HEK293T (cell line): ENCODE measurements around the gene LARGE1.

Source experiments
- CTCF ChIA-PET: fragments of 350-600 bp; formaldehyde crosslinking; extraction: SDS; loops from one replicate; lab custom pipeline; 2021; ENCODE audit warnings: antibody characterized with exemption, inconsistent platforms; lab: Yijun Ruan, JAX
- POLR2A ChIA-PET: fragments of 350-600 bp; formaldehyde crosslinking; extraction: SDS; loops from one replicate; lab custom pipeline; 2020; ENCODE audit warnings: antibody characterized with exemption, inconsistent platforms; lab: Yijun Ruan, JAX
- DNase-seq: peaks from one replicate; pipeline ENCODE4 v3.0.0; 2012; ENCODE audit warnings: mixed read lengths; ENCODE audit errors: extremely low spot score
- ARNT ChIP-seq: fragments of 450-650 bp; IDR thresholded peaks from 2 replicates; pipeline ENCODE4 v1.6.1; 2017; ENCODE audit warnings: mild to moderate bottlenecking
- BHLHE40 ChIP-seq: fragments of 450-650 bp; IDR thresholded peaks from 2 replicates; pipeline ENCODE4 v1.6.1; 2016; ENCODE audit warnings: mild to moderate bottlenecking, moderate library complexity, borderline replicate concordance
- CTBP1 ChIP-seq: fragments of 450-650 bp; IDR thresholded peaks from 2 replicates; pipeline ENCODE4 v1.6.1; 2016; ENCODE audit warnings: borderline replicate concordance
- ELF4 ChIP-seq: fragments of 450-650 bp; IDR thresholded peaks from 2 replicates; pipeline ENCODE4 v1.6.1; 2017; ENCODE audit warnings: antibody characterized with exemption
- FOXA1 ChIP-seq: fragments of 450-650 bp; IDR thresholded peaks from 2 replicates; pipeline ENCODE4 v1.6.1; 2016; ENCODE audit warnings: mild to moderate bottlenecking
- FOXK2 ChIP-seq: fragments of 450-650 bp; IDR thresholded peaks from 2 replicates; pipeline ENCODE4 v1.6.1; 2016; ENCODE audit warnings: mild to moderate bottlenecking
- FOXM1 ChIP-seq: fragments of 450-650 bp; IDR thresholded peaks from 2 replicates; pipeline ENCODE4 v1.6.1; 2017; ENCODE audit warnings: mild to moderate bottlenecking, borderline replicate concordance
- HDGF ChIP-seq: fragments of 450-650 bp; IDR thresholded peaks from 2 replicates; pipeline ENCODE4 v1.6.1; 2017; ENCODE audit warnings: antibody characterized with exemption, borderline replicate concordance
- L3MBTL2 ChIP-seq: fragments of 450-650 bp; conservative IDR thresholded peaks from 2 replicates; pipeline ENCODE4 v1.6.1; 2016; ENCODE audit warnings: mild to moderate bottlenecking
- LEF1 ChIP-seq: fragments of 450-650 bp; IDR thresholded peaks from 2 replicates; pipeline ENCODE4 v1.6.1; 2017; ENCODE audit warnings: mild to moderate bottlenecking, borderline replicate concordance
- NFRKB ChIP-seq: fragments of 450-650 bp; IDR thresholded peaks from 2 replicates; pipeline ENCODE4 v1.6.1; 2016; ENCODE audit warnings: mild to moderate bottlenecking, moderate library complexity
- PKNOX1 ChIP-seq: fragments of 450-650 bp; IDR thresholded peaks from 2 replicates; pipeline ENCODE4 v1.6.1; 2016
- SP1 ChIP-seq: fragments of 450-650 bp; IDR thresholded peaks from 2 replicates; pipeline ENCODE4 v1.6.1; 2017
- SUZ12 ChIP-seq: fragments of 450-650 bp; IDR thresholded peaks from 2 replicates; pipeline ENCODE4 v1.6.1; 2016; ENCODE audit warnings: mild to moderate bottlenecking
- TARDBP ChIP-seq: fragments of 450-650 bp; IDR thresholded peaks from 2 replicates; pipeline ENCODE4 v1.6.1; 2016
- ZNF384 ChIP-seq: fragments of 450-650 bp; IDR thresholded peaks from 2 replicates; pipeline ENCODE4 v1.6.1; 2016

The LARGE1 gene

GRCh38 chr22:33914699-33915098, 5.6 kb downstream of the LARGE1 start:
- TF ChIP-seq SUZ12 (no peak), FOXM1 (no peak), ARNT (no peak), FOXK2 (no peak), ZNF384 (no peak), L3MBTL2 (no peak), FOXA1 (no peak), LEF1 (no peak), NFRKB (no peak), BHLHE40 (no peak)
- DNase-seq = no peak
- ChIA-PET CTCF (no interaction called here), POLR2A (no interaction called here)

- ChIA-PET POLR2A (no interaction called here), CTCF (interaction anchor here (0.6 kb wide), 1 partner anchor 295 kb away, joined by 3 read pairs; no protein-coding TSS in a partner anchor)
- TF ChIP-seq FOXK2 (no peak), FOXM1 (no peak), NFRKB (no peak), ELF4 (no peak), FOXA1 (no peak), ZNF384 (no peak)
- no peak for DNase-seq
Measured at GRCh38 chr22:33914131-33914530, 6.1 kb downstream of the LARGE1 start.

GRCh38 chr22:33913188-33913587, 7.1 kb downstream of the LARGE1 start:
- POLR2A ChIA-PET = no interaction called here
- no peak for TF ChIP-seq ELF4
- TF ChIP-seq SP1 = no peak
- TF ChIP-seq SUZ12 = no peak
- TF ChIP-seq ARNT = no peak
- no peak for TF ChIP-seq L3MBTL2
- TF ChIP-seq LEF1 = no peak
- no peak for TF ChIP-seq FOXA1
- no peak for TF ChIP-seq BHLHE40
- TF ChIP-seq PKNOX1 = no peak
- no peak for TF ChIP-seq FOXM1
- no peak for TF ChIP-seq FOXK2
- TF ChIP-seq NFRKB = no peak
- no peak for TF ChIP-seq CTBP1
- TF ChIP-seq HDGF = no peak
- TF ChIP-seq TARDBP = no peak
- no peak for TF ChIP-seq ZNF384
- CTCF ChIA-PET = interaction anchor here (0.6 kb wide), 1 partner anchor 294 kb away, joined by 3 read pairs; no protein-coding TSS in a partner anchor
- no peak for DNase-seq

- ChIA-PET POLR2A (interaction anchor here (1.0 kb wide), 1 partner anchor 13 kb away, joined by 3 read pairs; no protein-coding TSS in a partner anchor), CTCF (no interaction called here)
- TF ChIP-seq ELF4 = no peak
- TF ChIP-seq CTBP1 = no peak
- no peak for TF ChIP-seq PKNOX1
- no peak for TF ChIP-seq SUZ12
- no peak for TF ChIP-seq HDGF
- TF ChIP-seq ZNF384 = no peak
- TF ChIP-seq FOXA1 = no peak
- no peak for TF ChIP-seq FOXK2
- no peak for TF ChIP-seq L3MBTL2
- no peak for TF ChIP-seq NFRKB
- no peak for TF ChIP-seq BHLHE40
- no peak for TF ChIP-seq FOXM1
- no peak for TF ChIP-seq ARNT
- TF ChIP-seq TARDBP = no peak
- no peak for TF ChIP-seq LEF1
- no peak for DNase-seq
Measured at GRCh38 chr22:33909911-33910310, 10.4 kb downstream of the LARGE1 start.

GRCh38 chr22:33909075-33909458, 11.2 kb downstream of the LARGE1 start:
- TF ChIP-seq SP1 (no peak), TARDBP (no peak), FOXA1 (no peak), HDGF (no peak)
- POLR2A ChIA-PET = no interaction called here
- no peak for DNase-seq
- CTCF ChIA-PET = no interaction called here

- CTCF ChIA-PET = interaction anchor here (0.6 to 0.7 kb wide), 2 partner anchors 10 to 19 kb away, joined by 4 read pairs; no protein-coding TSS in a partner anchor
Measured at GRCh38 chr22:33908171-33909074, 11.9 kb downstream of the LARGE1 start.

GRCh38 chr22:33906954-33907353, 13.3 kb downstream of the LARGE1 start:
- no peak for TF ChIP-seq CTBP1
- no peak for TF ChIP-seq NFRKB
- TF ChIP-seq FOXA1 = no peak
- no peak for TF ChIP-seq SP1
- TF ChIP-seq TARDBP = no peak
- POLR2A ChIA-PET = no interaction called here
- no peak for DNase-seq
- CTCF ChIA-PET = no interaction called here

More at GRCh38 chr22:33908171-33909074, 11.9 kb downstream of the LARGE1 start:
- TF ChIP-seq SP1 (no peak), ARNT (no peak), BHLHE40 (no peak)
- no peak for DNase-seq
- POLR2A ChIA-PET = interaction anchor here (0.7 kb wide), 1 partner anchor 13 kb away, joined by 4 read pairs; no protein-coding TSS in a partner anchor
